Endothelial cell of umbilical vein (primary cell): ENCODE measurements around the gene PLA2G4E. TPM values are rescaled to one million over a fixed set of nuclear protein-coding genes. Genes with fewer than 3 reads are reported as not detected.

ENCODE experiments used
- BruUV-seq: library from RNA; stranded (reverse); fragments of 400-500 nt; replicated peaks from 2 replicates; lab custom pipeline; 2021; lab: Mats Ljungman, UMichigan
- CTCF ChIA-PET: fragments of 300-600, 350-600 bp; sonication (Branson Sonifier 250); formaldehyde crosslinking; loops from one replicate; lab custom pipeline; 2021; ENCODE audit warnings: antibody characterized with exemption, inconsistent platforms; lab: Charles Lee
- POLR2A ChIA-PET: fragments of 300-600, 350-600 bp; sonication (Branson Sonifier 250); formaldehyde crosslinking; loops from one replicate; lab custom pipeline; 2021; ENCODE audit warnings: antibody characterized with exemption, inconsistent platforms; lab: Charles Lee
- DNase-seq: peaks from one replicate; pipeline ENCODE4 v3.0.0-alpha.2; 2011; ENCODE audit warnings: low read depth, low spot score
- FAIRE-seq: peaks from 2 replicates; lab custom pipeline; 2011; peaks lifted over from hg19 to GRCh38; lab: Jason Lieb, UNC
- H2AFZ ChIP-seq: 2 replicates; pipeline ENCODE4 v1.6.0; 2012; ENCODE audit warnings: low read depth, low read length, control low read depth, inconsistent platforms
- H3K27ac ChIP-seq: 2 replicates; pipeline ENCODE4 v1.5.1; 2011; ENCODE audit warnings: low read depth, mild to moderate bottlenecking, control low read depth, low read length, moderate library complexity; ENCODE audit not compliant: insufficient read depth
- H3K27me3 ChIP-seq, 2 experiments: 2 replicates each; pipeline versions ENCODE4 v1.6.0 to v1.6.1; 2011; ENCODE audit warnings: low read length in 2 of 2, mixed read lengths in 1 of 2; ENCODE audit not compliant: control insufficient read depth in 2 of 2, insufficient read depth in 2 of 2
- H3K36me3 ChIP-seq, 2 experiments: 2 replicates in 1 of 2; 3 replicates in 1 of 2; pipeline ENCODE4 v1.5.1; 2011; ENCODE audit warnings: low read length in 2 of 2, mild to moderate bottlenecking in 1 of 2, moderate library complexity in 1 of 2; ENCODE audit not compliant: control insufficient read depth in 2 of 2, insufficient read depth in 2 of 2; ENCODE audit errors: extremely low read depth in 1 of 2
- H3K4me1 ChIP-seq: 3 replicates; pipeline ENCODE4 v1.5.1; 2011; ENCODE audit warnings: mild to moderate bottlenecking, low read length; ENCODE audit not compliant: control insufficient read depth, insufficient read depth; ENCODE audit errors: extremely low read depth
- H3K4me2 ChIP-seq: 2 replicates; pipeline ENCODE4 v1.6.1; 2011; ENCODE audit warnings: low read length, control low read depth, mixed read lengths; ENCODE audit not compliant: insufficient read depth
- H3K4me3 ChIP-seq, 3 experiments: fragments of 200-600 bp in 1 of 3; sonication (generic), shearing (Covaris generic) in 1 of 3; replicated peaks in 1 of 3; 2 replicates each; pipeline ENCODE4 v1.5.1; 2011 to 2016; ENCODE audit warnings: control low read depth in 3 of 3, low read length in 3 of 3, mild to moderate bottlenecking in 2 of 3, inconsistent platforms in 1 of 3, low read depth in 1 of 3, moderate library complexity in 1 of 3; ENCODE audit not compliant: insufficient read depth in 1 of 3
- H3K79me2 ChIP-seq: 2 replicates; pipeline ENCODE4 v1.6.0; 2012; ENCODE audit warnings: low read length, inconsistent platforms; ENCODE audit not compliant: control insufficient read depth, insufficient read depth
- H3K9ac ChIP-seq: replicated peaks from 2 replicates; pipeline ENCODE3; 2011; ENCODE audit warnings: low read length, control low read depth; ENCODE audit not compliant: insufficient read depth; ENCODE audit errors: extremely low read depth
- H3K9me1 ChIP-seq: replicated peaks from 3 replicates; pipeline ENCODE4 v1.6.0; 2011; ENCODE audit warnings: mild to moderate bottlenecking, low read length; ENCODE audit not compliant: control insufficient read depth, insufficient read depth; ENCODE audit errors: extremely low read depth
- H3K9me3 ChIP-seq: replicated peaks from 2 replicates; pipeline ENCODE4 v1.5.1; 2012; ENCODE audit warnings: low read length, inconsistent platforms; ENCODE audit not compliant: control insufficient read depth, insufficient read depth
- H4K20me1 ChIP-seq: replicated peaks from 2 replicates; pipeline ENCODE3; 2011; ENCODE audit warnings: mild to moderate bottlenecking, low read length; ENCODE audit not compliant: control insufficient read depth, insufficient read depth; ENCODE audit errors: extremely low read depth
- EZH2 ChIP-seq: IDR thresholded peaks from 2 replicates; pipeline ENCODE4 v1.6.1; 2012; ENCODE audit warnings: borderline replicate concordance, low read depth, mild to moderate bottlenecking, moderate library complexity, low read length, inconsistent platforms; ENCODE audit not compliant: severe bottlenecking
- FOS ChIP-seq: IDR thresholded peaks from 2 replicates; pipeline ENCODE4 v1.6.1; 2011; ENCODE audit warnings: mild to moderate bottlenecking, low read length, moderate library complexity, borderline replicate concordance; ENCODE audit not compliant: insufficient read depth
- GATA2 ChIP-seq: IDR thresholded peaks from 2 replicates; pipeline ENCODE4 v1.7.0; 2011; ENCODE audit warnings: low read depth, mild to moderate bottlenecking, moderate library complexity, mixed read lengths, low read length; ENCODE audit not compliant: insufficient read length, insufficient read depth
- JUN ChIP-seq: IDR thresholded peaks from 2 replicates; pipeline ENCODE4 v1.6.1; 2011; ENCODE audit warnings: borderline replicate concordance, low read depth; ENCODE audit not compliant: insufficient read length, insufficient read depth
- MYC ChIP-seq: IDR thresholded peaks from one replicate; pipeline ENCODE4 v1.6.1; 2011; ENCODE audit warnings: mild to moderate bottlenecking, low read depth, low read length
- POLR2A ChIP-seq: IDR thresholded peaks from 2 replicates; pipeline ENCODE4 v1.6.1; 2012; ENCODE audit warnings: low read depth, mild to moderate bottlenecking, control low read depth, low read length
- POLR2AphosphoS5 ChIP-seq: IDR thresholded peaks from 2 replicates; pipeline ENCODE4 v1.6.1; 2012; ENCODE audit warnings: low read depth, mild to moderate bottlenecking, control low read depth, low read length, moderate library complexity; ENCODE audit not compliant: insufficient read depth
- dilution Hi-C: fragments of 300-500 bp; cut with MboI; formaldehyde crosslinking; loops from one replicate; pipeline ENCODE4 v1.15.0; 2019; ENCODE audit warnings: low sequenced_read_pairs; ENCODE audit not compliant: extremely low pct_ligation_motif_present
- intact Hi-C: fragments of 100-400 bp; cut with micrococcal nuclease; formaldehyde crosslinking; loops from one replicate; pipeline ENCODE4 v1.10.0; 2022
- polyA plus RNA-seq, 4 experiments: library from polyadenylated mRNA; depleted of rRNA in 3 of 4; stranded (reverse) in 3 of 4; unstranded in 1 of 4; fragments of >200 nt; gene quantifications; 2 replicates each; pipeline versions ENCODE4 v1.2.1 to v1.2.3, GENCODE V29; 2011 to 2012; ENCODE audit warnings: missing spikeins in 1 of 4
- total RNA-seq: library from RNA; stranded (reverse); gene quantifications from 2 replicates; pipeline ENCODE4 v1.2.3, GENCODE V29; 2021
- TF ChIP-seq, protein P1 (sequence below): IDR thresholded peaks from 2 replicates; pipeline ENCODE4 v1.6.1; 2011; ENCODE audit not compliant: insufficient read depth, insufficient read length
- TF ChIP-seq, protein P2 (sequence below), 2 donors: IDR thresholded peaks; 1 replicate in 1 of 2; 2 replicates in 1 of 2; pipeline ENCODE4 v1.5.1; 2011; ENCODE audit warnings: low read length in 2 of 2, mild to moderate bottlenecking in 2 of 2, moderate library complexity in 2 of 2, control low read depth in 1 of 2, inconsistent platforms in 1 of 2, low read depth in 1 of 2; ENCODE audit not compliant: insufficient read depth in 1 of 2; ENCODE audit errors: extremely low read depth in 1 of 2

Gene PLA2G4E
- total and polyA plus RNA-seq, 2 donors (not counting 3 experiments of a cell fraction or from before 2014, with no cell fraction given): not detected

DNA sequence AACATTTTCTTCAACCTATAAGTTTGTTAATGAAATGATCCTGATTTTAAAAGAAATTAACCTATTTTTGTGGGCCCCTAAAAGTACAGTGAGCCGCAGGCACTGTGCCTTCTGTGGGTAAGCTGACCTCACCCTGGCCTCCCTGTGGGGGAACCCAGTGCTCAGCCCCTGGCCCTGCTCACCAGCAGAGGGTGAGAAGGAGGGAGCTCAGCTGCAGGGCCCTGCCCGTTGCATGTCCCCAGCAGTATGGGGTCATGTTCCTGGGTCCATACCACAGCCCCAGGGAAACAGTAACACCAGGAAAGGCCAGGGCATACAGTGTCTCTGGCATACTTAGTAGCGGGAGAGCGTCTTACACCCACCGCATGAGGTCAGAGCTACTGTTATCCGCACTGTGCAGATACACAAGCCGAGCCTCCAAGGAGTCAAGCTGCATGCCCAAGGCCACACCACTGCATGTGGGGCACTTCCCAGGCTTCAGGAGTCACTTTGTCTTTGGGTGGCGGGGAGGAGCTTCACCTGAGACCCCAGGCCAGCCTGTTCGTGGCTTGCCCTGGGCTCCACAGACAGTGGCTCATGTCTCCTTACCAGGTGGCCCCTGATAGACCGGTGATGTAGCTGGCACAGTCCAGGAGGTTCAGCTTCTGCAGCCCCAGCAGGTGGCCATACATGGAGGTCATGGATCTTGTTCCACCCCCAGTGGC is 25.9 kb downstream of the PLA2G4E start:
- no peaks in the 10 kb centered on the region for H3K27me3 ChIP-seq
- intact Hi-C loops (no loop called here), dilution Hi-C loops (no loop called here)
- H2AFZ ChIP-seq: no peak overlapping the region
- no peak overlapping the region for H3K4me3 ChIP-seq
- H3K4me1 ChIP-seq: peaks cover 5% of the 10 kb centered on the region
- no peaks in the 10 kb centered on the region for H3K9me3 ChIP-seq
- no peaks in the 10 kb centered on the region for H3K9me1 ChIP-seq
- POLR2A ChIA-PET: no interaction called here
- H3K27ac ChIP-seq: no peak overlapping the region
- H3K4me2 ChIP-seq: no peak overlapping the region
- no peaks in the 10 kb centered on the region for H3K36me3 ChIP-seq
- no peaks in the 10 kb centered on the region for H4K20me1 ChIP-seq
- no peaks in the 10 kb centered on the region for H3K79me2 ChIP-seq
- FAIRE-seq (no peak), DNase-seq (no peak)
- no peak for TF ChIP-seq FOS
- TF ChIP-seq, protein P1, sequence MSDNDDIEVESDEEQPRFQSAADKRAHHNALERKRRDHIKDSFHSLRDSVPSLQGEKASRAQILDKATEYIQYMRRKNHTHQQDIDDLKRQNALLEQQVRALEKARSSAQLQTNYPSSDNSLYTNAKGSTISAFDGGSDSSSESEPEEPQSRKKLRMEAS: no peak
- no peak for TF ChIP-seq MYC
- CTCF ChIA-PET: interaction anchor here (0.7 to 11.0 kb wide), 6 partner anchors 18 to 139 kb away, joined by 3 to 116 read pairs (median 3); no protein-coding TSS in a partner anchor
- no TSS peak for BruUV-seq
- no peak overlapping the region for H3K9ac ChIP-seq

DNA sequence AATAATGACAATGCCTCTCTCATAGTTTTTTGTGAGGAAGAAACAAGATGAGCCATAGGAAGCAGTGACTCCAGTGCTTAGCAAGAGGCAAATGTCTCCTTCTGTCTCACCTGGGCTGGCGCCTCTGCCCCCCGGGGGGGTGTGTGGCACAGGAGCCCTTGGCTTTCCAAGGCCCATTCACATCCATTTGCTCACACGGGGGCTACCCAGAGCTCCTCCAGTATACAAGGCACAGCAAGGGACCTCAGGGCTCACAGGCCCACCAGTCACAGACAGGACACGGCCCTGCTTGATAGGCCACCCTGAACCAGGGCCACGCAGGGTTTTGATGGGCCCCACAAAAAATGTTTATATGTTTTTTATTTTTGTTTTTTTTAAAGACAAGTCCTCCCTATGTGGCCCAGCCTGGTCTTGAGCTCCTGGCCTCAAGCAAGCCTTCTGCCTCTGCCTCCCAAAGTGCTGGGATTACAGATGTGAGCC is 26.6 kb downstream of the PLA2G4E start:
- dilution Hi-C loops (no loop called here), intact Hi-C loops (no loop called here)
- Histone ChIP-seq H3K27ac (no peak overlapping the region), H3K36me3 (no peaks in the 10 kb centered on the region), H2AFZ (no peak overlapping the region), H3K27me3 (no peaks in the 10 kb centered on the region), H3K79me2 (no peaks in the 10 kb centered on the region), H4K20me1 (no peaks in the 10 kb centered on the region), H3K4me3 (no peak overlapping the region), H3K4me2 (no peak overlapping the region), H3K9me1 (no peaks in the 10 kb centered on the region), H3K9ac (no peak overlapping the region), H3K4me1 (peaks cover 5% of the 10 kb centered on the region), H3K9me3 (no peaks in the 10 kb centered on the region)
- BruUV-seq: no TSS peak
- no peak for TF ChIP-seq EZH2
- no peak for TF ChIP-seq POLR2A
- TF ChIP-seq JUN: no peak
- TF ChIP-seq, protein P2, sequence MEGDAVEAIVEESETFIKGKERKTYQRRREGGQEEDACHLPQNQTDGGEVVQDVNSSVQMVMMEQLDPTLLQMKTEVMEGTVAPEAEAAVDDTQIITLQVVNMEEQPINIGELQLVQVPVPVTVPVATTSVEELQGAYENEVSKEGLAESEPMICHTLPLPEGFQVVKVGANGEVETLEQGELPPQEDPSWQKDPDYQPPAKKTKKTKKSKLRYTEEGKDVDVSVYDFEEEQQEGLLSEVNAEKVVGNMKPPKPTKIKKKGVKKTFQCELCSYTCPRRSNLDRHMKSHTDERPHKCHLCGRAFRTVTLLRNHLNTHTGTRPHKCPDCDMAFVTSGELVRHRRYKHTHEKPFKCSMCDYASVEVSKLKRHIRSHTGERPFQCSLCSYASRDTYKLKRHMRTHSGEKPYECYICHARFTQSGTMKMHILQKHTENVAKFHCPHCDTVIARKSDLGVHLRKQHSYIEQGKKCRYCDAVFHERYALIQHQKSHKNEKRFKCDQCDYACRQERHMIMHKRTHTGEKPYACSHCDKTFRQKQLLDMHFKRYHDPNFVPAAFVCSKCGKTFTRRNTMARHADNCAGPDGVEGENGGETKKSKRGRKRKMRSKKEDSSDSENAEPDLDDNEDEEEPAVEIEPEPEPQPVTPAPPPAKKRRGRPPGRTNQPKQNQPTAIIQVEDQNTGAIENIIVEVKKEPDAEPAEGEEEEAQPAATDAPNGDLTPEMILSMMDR (IDR thresholded peaks at IDR 0.05; ENCODE audit: extremely low read depth in 1 of 2, insufficient read depth in 1 of 2, low read depth in 1 of 2, low read length in 2 of 2): no peak
- TF ChIP-seq GATA2: no peak
- no peak for TF ChIP-seq POLR2AphosphoS5
- no peak for TF ChIP-seq MYC
- TF ChIP-seq, protein P1: no peak
- no peak for FAIRE-seq
- no peak for DNase-seq
- ChIA-PET CTCF (interaction anchor here (0.7 to 11.0 kb wide), 6 partner anchors 18 to 139 kb away, joined by 3 to 116 read pairs (median 3); no protein-coding TSS in a partner anchor), POLR2A (no interaction called here)
